IMR-90 (cell line): ENCODE data around the gene SLC6A17. TPM values are rescaled to one million over a fixed set of nuclear protein-coding genes. Genes with fewer than 3 reads are reported as not detected.

Experiments
- ATAC-seq: fragments of 200-7000 bp; cut with Tn5 transposase; 2 replicates; pipeline ENCODE4 v1.9.1; 2020; ENCODE audit warnings: low read depth, mild to moderate bottlenecking, moderate library complexity
- BruUV-seq: library from RNA; stranded (reverse); fragments of 400-500 nt; replicated peaks from 2 replicates; lab custom pipeline; 2021; lab: Mats Ljungman, UMichigan
- CTCF ChIA-PET: fragments of 300-600 bp; formaldehyde crosslinking; extraction: SDS; loops from one replicate; lab custom pipeline; 2021; ENCODE audit warnings: antibody characterized with exemption; lab: Yijun Ruan, JAX
- POLR2A ChIA-PET: fragments of 300-600 bp; sonication (Branson Sonifier 250); formaldehyde crosslinking; loops from one replicate; lab custom pipeline; 2022; ENCODE audit warnings: antibody characterized with exemption; ENCODE audit not compliant: unreplicated experiment; lab: Charles Lee
- DNase-seq: peaks from one replicate; pipeline ENCODE4 v3.0.0; 2013
- H2AFZ ChIP-seq: replicated peaks from 2 replicates; pipeline ENCODE3; 2013; ENCODE audit warnings: low read length, mild to moderate bottlenecking; ENCODE audit not compliant: poor library complexity
- H2AK5ac ChIP-seq: 2 replicates; pipeline ENCODE4 v1.6.1; 2013; ENCODE audit warnings: low read depth, low read length, inconsistent platforms
- H2AK9ac ChIP-seq: replicated peaks from 2 replicates; pipeline ENCODE3; 2013; ENCODE audit warnings: mild to moderate bottlenecking, low read depth, low read length, moderate library complexity; ENCODE audit not compliant: poor library complexity
- H2BK120ac ChIP-seq: 2 replicates; pipeline ENCODE4 v1.6.1; 2013; ENCODE audit warnings: low read depth, low read length, inconsistent platforms
- H2BK15ac ChIP-seq: 3 replicates; pipeline ENCODE4 v1.6.1; 2013; ENCODE audit warnings: low read depth, low read length, inconsistent platforms
- H2BK20ac ChIP-seq: 2 replicates; pipeline ENCODE4 v1.6.1; 2013; ENCODE audit warnings: low read depth, mild to moderate bottlenecking, inconsistent platforms, low read length, moderate library complexity
- H2BK5ac ChIP-seq: 2 replicates; pipeline ENCODE4 v1.6.1; 2013; ENCODE audit warnings: mild to moderate bottlenecking, low read depth, low read length, inconsistent platforms; ENCODE audit not compliant: poor library complexity, severe bottlenecking
- H3K14ac ChIP-seq: replicated peaks from 2 replicates; pipeline ENCODE4 v1.6.1; 2013; ENCODE audit warnings: low read depth, low read length, inconsistent platforms
- H3K18ac ChIP-seq: 2 replicates; pipeline ENCODE4 v1.6.1; 2013; ENCODE audit warnings: low read depth, low read length, control low read depth
- H3K23ac ChIP-seq: 2 replicates; pipeline ENCODE4 v1.6.1; 2013; ENCODE audit warnings: low read depth, low read length, inconsistent platforms
- H3K27ac ChIP-seq: 2 replicates; pipeline ENCODE4 v1.5.1; 2013; ENCODE audit warnings: mild to moderate bottlenecking, control low read depth, low read length; ENCODE audit not compliant: insufficient read depth
- H3K27me3 ChIP-seq: 2 replicates; pipeline ENCODE4 v1.6.1; 2013; ENCODE audit warnings: low read length; ENCODE audit not compliant: control insufficient read depth, insufficient read depth
- H3K36me3 ChIP-seq: 2 replicates; pipeline ENCODE4 v1.6.1; 2013; ENCODE audit warnings: low read length, mixed read lengths; ENCODE audit not compliant: control insufficient read depth, insufficient read depth
- H3K4ac ChIP-seq: 2 replicates; pipeline ENCODE4 v1.6.1; 2013; ENCODE audit warnings: low read depth, low read length, inconsistent platforms
- H3K4me1 ChIP-seq: 2 replicates; pipeline ENCODE4 v1.6.1; 2013; ENCODE audit warnings: low read length, mixed read lengths; ENCODE audit not compliant: control insufficient read depth, insufficient read depth
- H3K4me2 ChIP-seq: 2 replicates; pipeline ENCODE4 v1.6.1; 2013; ENCODE audit warnings: low read depth, mild to moderate bottlenecking, control low read depth, low read length, moderate library complexity
- H3K4me3 ChIP-seq: 2 replicates; pipeline ENCODE4 v1.5.1; 2013; ENCODE audit warnings: low read depth, mild to moderate bottlenecking, control low read depth, low read length, moderate library complexity; ENCODE audit not compliant: insufficient read depth
- H3K56ac ChIP-seq: 2 replicates; pipeline ENCODE4 v1.6.1; 2013; ENCODE audit warnings: low read length, inconsistent platforms; ENCODE audit not compliant: insufficient read depth; ENCODE audit errors: extremely low read depth
- H3K79me1 ChIP-seq, 2 experiments: 2 replicates each; pipeline ENCODE4 v1.6.1; 2013; ENCODE audit warnings: low read length in 2 of 2, inconsistent platforms in 1 of 2, low read depth in 1 of 2
- H3K9ac ChIP-seq: 2 replicates; pipeline ENCODE4 v1.6.1; 2013; ENCODE audit warnings: low read depth, low read length, control low read depth
- H3K9me1 ChIP-seq: 2 replicates; pipeline ENCODE4 v1.6.1; 2013; ENCODE audit warnings: low read length, inconsistent platforms; ENCODE audit not compliant: insufficient read depth
- H3K9me3 ChIP-seq: 2 replicates; pipeline ENCODE4 v1.6.1; 2013; ENCODE audit warnings: low read length; ENCODE audit not compliant: control insufficient read depth, insufficient read depth
- H4K20me1 ChIP-seq: 2 replicates; pipeline ENCODE4 v1.6.1; 2013; ENCODE audit warnings: low read length, inconsistent platforms; ENCODE audit not compliant: insufficient read depth
- H4K5ac ChIP-seq: 2 replicates; pipeline ENCODE4 v1.6.1; 2013; ENCODE audit warnings: mild to moderate bottlenecking, low read depth, low read length, control low read depth
- H4K8ac ChIP-seq, 2 experiments: 2 replicates each; pipeline ENCODE4 v1.6.1; 2013; ENCODE audit warnings: low read depth in 2 of 2, low read length in 2 of 2, control low read depth in 1 of 2, inconsistent platforms in 1 of 2
- H4K91ac ChIP-seq: 2 replicates; pipeline ENCODE4 v1.6.1; 2013; ENCODE audit warnings: low read depth, low read length, inconsistent platforms; ENCODE audit not compliant: insufficient read depth
- BHLHE40 ChIP-seq: fragments of 150-350 bp; IDR thresholded peaks from 2 replicates; pipeline ENCODE4 v1.6.1; 2016; ENCODE audit warnings: mild to moderate bottlenecking, low read depth, low read length
- CEBPB ChIP-seq: IDR thresholded peaks from 2 replicates; pipeline ENCODE4 v1.6.1; 2012; ENCODE audit warnings: low read depth, low read length, improper control_type of control experiment
- CHD1 ChIP-seq: IDR thresholded peaks from 2 replicates; pipeline ENCODE4 v1.6.1; 2012; ENCODE audit warnings: low read depth, low read length, improper control_type of control experiment
- CTCF ChIP-seq: conservative IDR thresholded peaks from 2 replicates; pipeline ENCODE4 v1.5.1; 2012; ENCODE audit warnings: mild to moderate bottlenecking, low read depth, low read length, improper control_type of control experiment
- ELK1 ChIP-seq: fragments of 150-350 bp; IDR thresholded peaks from 2 replicates; pipeline ENCODE4 v1.6.1; 2016; ENCODE audit warnings: low read depth, mild to moderate bottlenecking, low read length, moderate library complexity, borderline replicate concordance
- FOS ChIP-seq: fragments of 150-350 bp; IDR thresholded peaks from 2 replicates; pipeline ENCODE4 v1.6.1; 2016; ENCODE audit warnings: low read depth, low read length
- MAFK ChIP-seq: IDR thresholded peaks from 2 replicates; pipeline ENCODE4 v1.6.1; 2012; ENCODE audit warnings: low read depth, low read length, improper control_type of control experiment
- MAZ ChIP-seq: IDR thresholded peaks from 2 replicates; pipeline ENCODE4 v1.6.1; 2012; ENCODE audit warnings: low read depth, mild to moderate bottlenecking, low read length, improper control_type of control experiment, moderate library complexity, borderline replicate concordance
- MXI1 ChIP-seq: IDR thresholded peaks from 2 replicates; pipeline ENCODE4 v1.6.1; 2012; ENCODE audit warnings: low read depth, mild to moderate bottlenecking, low read length, moderate library complexity, borderline replicate concordance
- NFE2L2 ChIP-seq: fragments of 150-350 bp; IDR thresholded peaks from 2 replicates; pipeline ENCODE4 v1.6.1; 2016; ENCODE audit warnings: low read depth, mild to moderate bottlenecking, low read length
- POLR2A ChIP-seq: IDR thresholded peaks from 2 replicates; pipeline ENCODE4 v1.6.1; 2012; ENCODE audit warnings: mild to moderate bottlenecking, low read depth, low read length
- RAD21 ChIP-seq: IDR thresholded peaks from 2 replicates; pipeline ENCODE4 v1.6.1; 2012; ENCODE audit warnings: low read length, improper control_type of control experiment
- RCOR1 ChIP-seq: IDR thresholded peaks from 2 replicates; pipeline ENCODE4 v1.6.1; 2012; ENCODE audit warnings: mild to moderate bottlenecking, low read length, improper control_type of control experiment; ENCODE audit not compliant: insufficient replicate concordance
- RFX5 ChIP-seq: IDR thresholded peaks from 2 replicates; pipeline ENCODE4 v1.8.0; 2012; ENCODE audit warnings: low read depth, mild to moderate bottlenecking, low read length, moderate library complexity
- SMC3 ChIP-seq: fragments of 150-350 bp; IDR thresholded peaks from 2 replicates; pipeline ENCODE4 v1.6.1; 2016; ENCODE audit warnings: low read depth, mild to moderate bottlenecking, antibody characterized with exemption, low read length, moderate library complexity
- USF2 ChIP-seq: fragments of 150-350 bp; IDR thresholded peaks from 2 replicates; pipeline ENCODE4 v1.6.1; 2017; ENCODE audit warnings: mild to moderate bottlenecking, antibody characterized with exemption, low read length, low read depth
- WGBS, 2 experiments: methylation state at CpG; one replicate each; pipeline versions ENCODE4 v1.1.5 to v1.1.7; 2013; ENCODE audit warnings: missing lambda C conversion rate in 2 of 2; ENCODE audit not compliant: insufficient read length in 1 of 2; ENCODE audit errors: extremely low coverage in 2 of 2; 5-methylcytosine and 5-hydroxymethylcytosine counted together
- dilution Hi-C: fragments of 300-500 bp; cut with HindIII; formaldehyde crosslinking; loops from one replicate; pipeline ENCODE4 v1.14.3; 2018; ENCODE audit warnings: low sequenced_read_pairs; ENCODE audit not compliant: unreplicated experiment
- in situ Hi-C: fragments of 300-500 bp; cut with MboI; formaldehyde crosslinking; loops from 3 replicates; pipeline ENCODE4 v1.14.3; 2019; ENCODE audit warnings: low sequenced_read_pairs, inconsistent platforms, mixed read lengths
- intact Hi-C: fragments of 100-400 bp; cut with micrococcal nuclease; formaldehyde crosslinking; loops from 2 replicates; pipeline ENCODE4 v1.10.0; 2022
- polyA plus RNA-seq, 3 experiments: library from polyadenylated mRNA; depleted of rRNA; stranded (reverse); fragments of >200 nt; gene quantifications; 2 replicates each; pipeline ENCODE4 v1.2.3, GENCODE V29; 2012; ENCODE audit warnings: low replicate concordance in 1 of 3
- total RNA-seq: library from RNA; depleted of rRNA; stranded (reverse); fragments of >200 nt; gene quantifications from 2 replicates; pipeline ENCODE4 v1.2.3, GENCODE V29; 2012

Gene SLC6A17
- total and polyA plus RNA-seq, 2 of the 4 experiments (the other 2 are of a cell fraction) = 0.54 to 0.82 TPM

- no TSS peak for BruUV-seq
These were observed 16.9 kb upstream of the SLC6A17 start for GRCh38 chr1:110133436-110133835.

More at GRCh38 chr1:110133436-110133835, 16.9 kb upstream of the SLC6A17 start:
- Histone ChIP-seq H2BK15ac (no peak overlapping the region), H3K36me3 (no peaks in the 10 kb centered on the region), H2BK20ac (no peak overlapping the region), H3K27me3 (peaks cover 72% of the 10 kb centered on the region), H4K20me1 (no peaks in the 10 kb centered on the region), H2AK5ac (no peak overlapping the region), H3K79me1 (no peaks in the 10 kb centered on the region), H2AK9ac (no peak overlapping the region), H3K14ac (no peak overlapping the region), H3K18ac (no peak overlapping the region), H3K4me2 (no peak overlapping the region), H3K56ac (no peak overlapping the region), H3K27ac (no peak overlapping the region), H3K4ac (no peak overlapping the region), H3K9ac (no peak overlapping the region), H3K4me3 (no peak overlapping the region), H2BK120ac (no peak overlapping the region), H3K23ac (no peak overlapping the region), H3K9me1 (no peaks in the 10 kb centered on the region), H2AFZ (no peak overlapping the region), H4K8ac (no peak overlapping the region), H4K5ac (no peak overlapping the region), H2BK5ac (no peak overlapping the region), H3K4me1 (no peaks in the 10 kb centered on the region), H4K91ac (no peak overlapping the region), H3K9me3 (no peaks in the 10 kb centered on the region)
- CTCF ChIA-PET = no interaction called here
- DNase-seq = no peak
- WGBS, 2 experiments = no CpG with 5 or more reads among the region's 4 CpGs
- in situ Hi-C loops (no loop called here), dilution Hi-C loops (no loop called here), intact Hi-C loops (no loop called here)
- no peak for ATAC-seq
- POLR2A ChIA-PET = no interaction called here
- TF ChIP-seq MAZ = no peak
- TF ChIP-seq MXI1 = no peak
- TF ChIP-seq USF2 = no peak
- TF ChIP-seq POLR2A = no peak
- no peak for TF ChIP-seq FOS
- TF ChIP-seq BHLHE40 = no peak
- TF ChIP-seq CHD1 = no peak
- no peak for TF ChIP-seq CTCF
- no peak for TF ChIP-seq RFX5
- no peak for TF ChIP-seq CEBPB
- no peak for TF ChIP-seq MAFK
- TF ChIP-seq RCOR1 = no peak
- no peak for TF ChIP-seq SMC3
- no peak for TF ChIP-seq NFE2L2
- no peak for TF ChIP-seq ELK1
- TF ChIP-seq RAD21 = no peak
